ENCODE measurements around the gene ZCCHC7.
"Not testable (repeated sequence)": the region's sequence is repeated elsewhere in the genome, so short reads cannot be mapped to it uniquely, and the experiment has no call there.

Gene ZCCHC7

DNA sequence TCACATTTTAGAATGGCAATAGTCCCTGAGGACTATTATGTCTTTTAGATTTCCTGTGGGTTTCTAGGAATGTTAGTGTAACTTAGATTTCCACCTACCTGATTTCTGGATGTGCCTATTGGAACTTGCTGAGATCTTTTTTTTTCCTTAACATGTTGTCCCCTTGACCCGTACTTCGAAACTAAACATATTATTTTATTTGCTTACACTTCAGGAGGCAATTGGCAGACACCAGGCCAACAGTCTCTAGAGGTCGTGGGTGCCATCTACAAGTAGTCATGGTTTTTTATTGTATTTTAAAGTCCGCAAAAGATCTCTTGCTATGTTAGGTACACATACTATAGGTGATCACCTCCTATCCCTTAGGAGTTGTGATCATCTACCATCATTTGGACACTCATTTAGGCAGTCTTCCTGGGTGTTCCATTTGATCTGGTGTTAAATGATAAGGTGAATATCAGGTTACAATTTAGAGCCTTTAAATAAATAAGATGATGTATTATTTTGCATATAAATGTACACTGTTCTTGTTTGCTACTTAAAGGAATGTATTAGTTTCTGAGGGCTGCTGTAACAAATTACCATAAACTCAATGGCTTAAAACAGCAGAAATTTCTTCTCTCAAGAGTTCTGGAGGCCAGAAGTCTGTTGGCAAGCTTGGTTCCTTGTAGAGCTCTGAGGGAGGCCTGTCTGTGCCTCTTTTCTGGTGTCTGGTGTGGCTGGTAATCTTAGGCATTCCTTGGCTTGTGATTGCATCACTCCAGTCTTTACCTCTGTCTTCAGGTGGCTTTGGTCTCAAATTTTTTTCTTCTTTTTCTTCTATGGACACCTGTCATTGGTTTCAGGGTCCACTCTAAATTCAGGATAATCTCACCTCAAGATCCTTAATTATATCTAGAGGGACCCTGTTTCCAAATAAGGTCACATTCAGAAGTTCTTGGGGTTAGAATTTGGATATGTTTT, 64.8 kb downstream of the ZCCHC7 start:
- no peak for TF ChIP-seq CTCF (conservative IDR thresholded peaks at IDR 0.05; ENCODE audit: low read depth, low read length)
- Histone ChIP-seq H3K27ac (no peak overlapping the region), H3K27me3 (ENCODE audit: insufficient read depth, low read depth) (no peaks in the 10 kb centered on the region), H2AFZ (ENCODE audit: low read depth) (no peak overlapping the region), H4K20me1 (ENCODE audit: insufficient read depth) (no peaks in the 10 kb centered on the region), H3K4me1 (ENCODE audit: low read depth, poor library complexity, severe bottlenecking) (peaks cover 23% of the 10 kb centered on the region), H3K79me2 (ENCODE audit: insufficient read depth, low read depth) (no peaks in the 10 kb centered on the region; the same call in 1 of the 2 replicates), H3K4me2 (no peak overlapping the region), H3K4me3 (IDR thresholded peaks at IDR 0.05; ENCODE audit: insufficient read depth, low read depth, low read length) (no peak overlapping the region), H3K36me3 (ENCODE audit: insufficient read depth) (no peaks in the 10 kb centered on the region), H3K9ac (no peak overlapping the region)

DNA sequence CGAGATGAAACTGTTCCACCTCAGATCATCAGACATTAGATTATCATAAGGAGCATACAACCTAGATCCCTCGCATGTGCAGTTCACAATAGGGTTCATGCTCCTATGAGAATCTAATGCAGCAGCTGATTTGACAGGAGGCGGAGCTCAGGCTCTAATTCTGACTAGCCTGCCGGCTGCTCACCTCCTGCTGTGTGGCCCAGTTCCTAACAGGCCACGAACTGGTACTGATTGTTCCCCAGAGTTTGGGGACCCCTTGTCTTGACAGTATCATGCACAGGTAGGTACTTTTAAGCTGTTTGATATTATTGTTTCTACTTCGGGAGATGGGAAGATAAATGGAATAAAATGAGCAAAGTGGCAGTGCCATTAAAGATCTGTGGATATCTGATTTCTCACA, 66.9 kb downstream of the ZCCHC7 start:
- no peak overlapping the region for H3K9ac ChIP-seq
- no peak for TF ChIP-seq CTCF (conservative IDR thresholded peaks at IDR 0.05; ENCODE audit: low read depth, low read length)
- H3K27ac ChIP-seq: no peak overlapping the region
- H3K79me2 ChIP-seq (ENCODE audit: insufficient read depth, low read depth): no peaks in the 10 kb centered on the region; the same call in 1 of the 2 replicates
- peaks cover 23% of the 10 kb centered on the region for H3K4me1 ChIP-seq (ENCODE audit: low read depth, poor library complexity, severe bottlenecking)
- H2AFZ ChIP-seq (ENCODE audit: low read depth): no peak overlapping the region
- H3K27me3 ChIP-seq (ENCODE audit: insufficient read depth, low read depth): no peaks in the 10 kb centered on the region
- H3K4me2 ChIP-seq: no peak overlapping the region
- no peaks in the 10 kb centered on the region for H4K20me1 ChIP-seq (ENCODE audit: insufficient read depth)
- no peaks in the 10 kb centered on the region for H3K36me3 ChIP-seq (ENCODE audit: insufficient read depth)
- no peak overlapping the region for H3K4me3 ChIP-seq (IDR thresholded peaks at IDR 0.05; ENCODE audit: insufficient read depth, low read depth, low read length)

- TF ChIP-seq CTCF (conservative IDR thresholded peaks at IDR 0.05; ENCODE audit: low read depth, low read length): no peak
- Histone ChIP-seq H3K27me3 (ENCODE audit: insufficient read depth, low read depth) (no peaks in the 10 kb centered on the region), H3K27ac (no peak overlapping the region), H3K36me3 (ENCODE audit: insufficient read depth) (no peaks in the 10 kb centered on the region), H3K4me1 (ENCODE audit: low read depth, poor library complexity, severe bottlenecking) (peaks cover 23% of the 10 kb centered on the region), H3K9ac (no peak overlapping the region), H4K20me1 (ENCODE audit: insufficient read depth) (no peaks in the 10 kb centered on the region), H3K4me3 (IDR thresholded peaks at IDR 0.05; ENCODE audit: insufficient read depth, low read depth, low read length) (no peak overlapping the region), H3K4me2 (no peak overlapping the region), H2AFZ (ENCODE audit: low read depth) (no peak overlapping the region), H3K79me2 (ENCODE audit: insufficient read depth, low read depth) (no peaks in the 10 kb centered on the region; the same call in 1 of the 2 replicates)
Observed at GRCh38 chr9:37187713-37188439, 67.5 kb downstream of the ZCCHC7 start.

- not testable (repeated sequence) for H3K9ac ChIP-seq; H3K4me3 ChIP-seq (IDR thresholded peaks at IDR 0.05; ENCODE audit: insufficient read depth, low read depth, low read length); H3K27me3 ChIP-seq (ENCODE audit: insufficient read depth, low read depth); H2AFZ ChIP-seq (ENCODE audit: low read depth); H4K20me1 ChIP-seq (ENCODE audit: insufficient read depth); H3K79me2 ChIP-seq (ENCODE audit: insufficient read depth, low read depth); H3K4me2 ChIP-seq; H3K27ac ChIP-seq; H3K36me3 ChIP-seq (ENCODE audit: insufficient read depth)
- H3K4me1 ChIP-seq (ENCODE audit: low read depth, poor library complexity, severe bottlenecking): peaks cover 23% of the 10 kb centered on the region
Observed at GRCh38 chr9:37190739-37191138, 70.4 kb downstream of the ZCCHC7 start.
